HK-2 (cell line): ENCODE data around the gene MARK1.
"Not testable (repeated sequence)": the region's sequence is repeated elsewhere in the genome, so short reads cannot be mapped to it uniquely, and the experiment has no call there.

Experiments used
- DNase-seq: peaks from one replicate; pipeline ENCODE4 v3.0.0-alpha.2; 2018; ENCODE audit not compliant: unreplicated experiment

Gene MARK1

DNA sequence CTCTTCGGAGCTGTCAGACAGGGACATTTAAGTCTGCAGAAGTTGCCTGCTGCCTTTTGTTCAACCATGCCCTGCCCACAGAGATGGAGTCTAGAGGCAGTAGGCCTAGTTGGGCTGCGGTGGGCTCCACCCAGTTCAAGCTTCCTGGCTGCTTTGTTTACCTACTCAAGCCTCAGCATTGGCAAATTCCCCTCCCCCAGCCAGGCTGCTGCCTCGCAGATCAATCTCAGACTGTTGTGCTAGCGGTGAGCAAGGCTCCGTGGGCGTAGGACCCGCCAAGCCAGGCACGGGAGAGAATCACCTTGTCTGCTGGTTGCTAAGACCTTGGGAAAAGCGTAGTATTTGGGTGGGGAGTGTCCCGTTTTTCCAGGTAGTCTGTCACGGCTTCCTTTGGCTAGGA is 83.2 kb downstream of the MARK1 start:
- DNase-seq: not testable (repeated sequence)

DNA sequence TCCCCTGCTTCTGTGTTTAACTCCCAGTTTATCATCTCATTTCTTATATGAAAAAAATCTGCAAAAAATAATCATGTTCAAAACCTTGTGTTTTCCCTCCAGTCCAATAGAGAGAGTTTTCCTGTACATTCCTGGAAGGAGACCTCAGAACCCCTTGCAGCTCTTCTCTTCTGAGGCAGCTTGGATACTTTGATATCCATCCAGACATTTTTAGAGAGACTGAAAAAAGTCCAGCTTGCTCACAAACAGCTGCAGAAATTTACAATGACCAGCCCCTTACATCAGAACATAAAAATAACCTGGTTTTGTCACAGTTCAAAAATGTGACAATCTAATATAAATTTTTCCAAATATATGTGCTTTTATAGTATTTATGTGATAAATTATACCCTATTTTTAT is 88.9 kb downstream of the MARK1 start:
- no peak for DNase-seq

DNA sequence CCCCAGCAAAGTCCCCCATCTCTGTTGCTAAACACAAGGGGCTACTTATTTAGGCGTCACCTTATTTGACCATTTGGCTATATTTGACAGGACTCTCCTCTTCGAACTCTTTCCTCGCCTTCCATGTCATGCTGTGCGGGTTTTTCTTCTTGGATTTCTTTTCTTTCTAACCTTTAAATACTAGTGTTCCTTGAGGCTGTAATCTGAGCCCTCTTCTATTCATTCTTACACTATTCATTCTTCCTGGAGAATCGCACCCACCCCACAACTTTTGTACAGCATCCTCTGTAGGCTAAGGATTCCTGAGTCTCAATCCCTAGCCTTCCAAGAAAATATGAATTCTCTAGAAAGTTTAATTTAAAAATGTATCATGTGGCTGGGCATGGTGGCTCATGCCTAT is 100.5 kb downstream of the MARK1 start:
- no peak for DNase-seq

DNA sequence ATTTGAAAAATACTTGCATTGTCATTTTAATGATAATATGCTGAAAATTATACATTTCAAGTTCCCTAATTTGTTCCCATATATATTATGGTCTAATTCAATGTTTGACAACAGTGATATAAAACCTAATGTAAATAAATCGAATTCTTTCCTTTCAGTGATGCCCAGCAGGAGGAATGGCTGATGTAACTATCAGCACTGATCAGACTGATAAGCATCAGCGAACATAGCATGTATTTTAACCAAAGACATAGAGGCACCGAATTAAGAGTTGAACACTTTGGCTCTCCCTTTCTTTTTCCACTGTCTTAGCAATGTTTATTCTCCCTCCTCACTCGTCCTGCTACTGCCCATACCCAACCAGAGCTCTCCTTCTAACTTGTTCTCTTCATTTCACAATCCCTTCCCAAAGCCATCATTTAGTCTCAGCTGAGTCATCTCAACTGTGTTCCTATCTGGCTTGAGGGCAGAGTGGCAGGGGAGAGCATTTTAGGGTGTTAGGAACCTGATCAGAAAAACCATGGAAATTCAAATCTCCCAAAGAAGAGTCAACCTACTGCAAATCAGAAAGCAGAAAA is 103.4 kb downstream of the MARK1 start:
- DNase-seq: no peak

DNA sequence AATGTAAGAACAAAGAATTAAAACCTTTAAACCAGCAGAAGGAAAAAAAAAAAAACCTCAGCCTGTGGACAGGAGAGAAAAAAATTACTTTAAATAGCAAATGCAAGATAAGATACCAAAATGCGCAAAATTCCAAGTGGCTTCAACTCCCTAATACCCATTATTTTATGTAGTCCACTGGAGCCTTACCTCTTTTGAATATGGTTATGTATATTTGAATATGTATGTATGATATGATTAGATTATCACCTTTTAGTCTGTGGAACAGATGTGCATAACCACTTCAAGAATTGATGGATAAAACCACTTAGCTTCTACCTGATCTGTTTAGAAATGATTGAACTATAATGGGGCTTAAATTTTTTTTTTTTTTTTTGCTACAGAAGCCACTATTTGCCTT is 109.8 kb downstream of the MARK1 start:
- DNase-seq: no peak

DNA sequence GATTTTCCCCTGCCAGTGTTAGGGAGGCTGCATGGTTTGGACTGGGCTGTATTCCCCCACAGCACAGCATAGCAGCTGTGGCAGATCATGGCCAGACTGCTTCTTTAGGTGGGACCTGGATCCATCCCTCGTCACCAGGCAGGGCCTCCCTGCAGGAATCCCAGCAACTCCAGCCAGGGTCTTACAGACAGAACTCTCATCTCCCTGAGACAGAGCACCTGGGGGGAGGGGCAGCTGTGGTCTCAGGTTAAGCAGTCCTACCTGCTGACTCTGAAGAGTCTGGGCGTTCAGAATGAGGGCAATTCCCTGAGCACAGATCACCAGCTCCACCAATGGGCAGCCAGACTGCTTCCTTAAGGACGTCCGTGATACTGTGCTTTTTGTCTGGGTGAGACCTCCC is 114.3 kb downstream of the MARK1 start:
- no peak for DNase-seq

DNA sequence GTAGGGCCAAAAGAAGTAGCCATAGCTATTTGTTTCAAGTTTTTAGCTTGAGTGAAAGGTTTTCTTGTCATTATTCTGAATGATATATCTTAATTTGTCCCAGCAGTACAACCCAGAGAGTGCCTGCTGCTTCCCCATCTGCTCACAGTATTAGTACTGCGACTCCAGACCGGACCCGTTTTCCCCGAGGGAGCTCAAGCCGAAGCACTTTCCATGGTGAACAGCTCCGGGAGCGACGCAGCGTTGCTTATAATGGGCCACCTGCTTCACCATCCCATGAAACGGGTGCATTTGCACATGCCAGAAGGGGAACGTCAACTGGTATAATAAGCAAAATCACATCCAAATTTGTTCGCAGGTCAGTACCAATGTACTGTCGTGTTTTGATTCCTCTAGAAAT is 125.1 kb downstream of the MARK1 start:
- DNase-seq: no peak

DNA sequence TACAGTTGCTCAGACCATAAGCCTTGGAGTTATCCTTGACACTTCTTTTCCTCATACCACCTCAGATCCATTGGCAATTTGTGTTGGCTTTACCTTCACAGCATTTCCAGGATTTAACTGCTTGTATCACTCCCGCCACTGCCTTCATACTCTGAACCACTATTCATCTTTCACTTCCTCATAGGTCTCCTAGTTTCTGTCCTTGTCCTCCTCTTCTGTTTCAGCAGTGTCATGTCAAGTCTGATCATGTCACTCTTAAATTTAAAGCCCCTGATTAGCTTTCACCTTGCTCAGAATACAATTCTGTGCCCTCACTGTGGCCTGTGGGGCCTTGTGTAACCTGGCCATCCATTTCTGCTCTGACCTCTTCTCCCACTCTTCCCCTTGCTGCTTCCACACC is 127.6 kb downstream of the MARK1 start:
- no peak for DNase-seq

DNA sequence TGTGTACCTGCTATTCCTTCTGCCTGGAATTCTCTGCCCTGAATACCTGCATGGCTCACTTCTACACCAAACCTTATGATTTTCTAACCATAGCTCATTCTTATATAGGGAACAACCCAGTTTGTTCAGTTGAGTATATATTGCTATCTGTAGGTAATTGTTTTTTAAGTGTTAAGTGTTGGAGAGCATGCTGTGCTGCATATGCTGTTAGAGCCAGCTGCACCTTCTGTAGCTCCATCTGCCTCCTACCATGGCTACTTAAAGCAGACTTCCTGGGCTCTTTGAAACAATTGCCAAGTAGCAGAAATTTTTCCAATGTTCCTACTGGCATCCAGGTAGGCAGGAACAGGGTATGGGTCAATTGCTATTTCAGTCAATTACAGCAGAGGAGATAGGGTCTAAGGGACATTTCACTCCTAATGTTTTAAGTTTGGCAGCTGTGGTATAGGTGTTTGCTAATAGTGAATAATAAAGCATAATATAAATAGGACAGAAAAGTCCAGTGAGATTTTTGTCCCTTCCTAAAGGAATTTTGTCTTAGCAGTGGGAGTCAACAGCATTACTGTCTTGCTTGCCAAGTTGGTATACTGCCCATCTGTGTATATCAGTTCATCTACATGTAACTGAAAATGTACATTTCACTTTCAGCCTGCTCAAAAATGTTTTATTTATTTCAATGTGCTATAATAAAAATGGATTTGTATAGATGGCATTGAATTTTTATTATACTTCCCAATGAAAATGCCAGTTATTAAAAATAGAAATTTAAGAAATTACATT is 128.2 kb downstream of the MARK1 start:
- DNase-seq: no peak

DNA sequence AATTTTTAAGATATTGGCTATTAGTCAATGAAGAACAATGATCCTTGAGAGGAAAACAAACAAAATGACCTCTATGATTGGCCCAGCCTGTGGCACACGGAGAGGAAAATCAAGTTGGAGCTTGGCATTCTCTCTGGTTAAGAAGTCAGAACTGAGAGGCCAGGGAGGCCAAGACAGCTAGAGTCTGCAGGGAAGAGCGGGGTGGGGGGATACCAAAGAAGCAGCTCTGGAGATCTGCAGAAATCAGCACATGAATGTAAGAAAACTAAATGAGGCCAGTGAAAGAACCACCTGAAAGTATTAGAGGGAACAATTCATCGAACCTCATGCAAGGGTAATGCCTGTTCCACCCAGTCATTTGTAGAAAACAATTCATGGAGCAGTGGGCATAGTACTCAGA is 138.4 kb downstream of the MARK1 start:
- no peak for DNase-seq

DNA sequence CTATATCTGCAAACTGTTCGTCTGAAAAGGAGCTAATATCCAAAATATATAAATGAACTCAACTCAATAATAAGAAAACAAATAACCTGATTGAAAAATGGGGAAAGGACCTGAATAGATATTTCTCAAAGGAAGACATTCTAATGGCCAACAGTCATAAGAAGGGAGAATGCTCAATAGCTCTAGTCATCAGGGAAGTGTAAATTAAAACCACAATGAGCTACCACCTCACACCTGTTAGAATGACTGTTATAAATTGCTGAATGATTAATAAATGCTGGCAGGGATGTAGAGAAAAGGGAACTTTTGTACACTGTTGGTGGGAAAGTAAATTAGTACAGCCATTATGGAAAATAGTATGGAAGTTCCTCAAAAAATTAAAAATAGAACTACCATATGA is 141.1 kb downstream of the MARK1 start:
- no peak for DNase-seq

DNA sequence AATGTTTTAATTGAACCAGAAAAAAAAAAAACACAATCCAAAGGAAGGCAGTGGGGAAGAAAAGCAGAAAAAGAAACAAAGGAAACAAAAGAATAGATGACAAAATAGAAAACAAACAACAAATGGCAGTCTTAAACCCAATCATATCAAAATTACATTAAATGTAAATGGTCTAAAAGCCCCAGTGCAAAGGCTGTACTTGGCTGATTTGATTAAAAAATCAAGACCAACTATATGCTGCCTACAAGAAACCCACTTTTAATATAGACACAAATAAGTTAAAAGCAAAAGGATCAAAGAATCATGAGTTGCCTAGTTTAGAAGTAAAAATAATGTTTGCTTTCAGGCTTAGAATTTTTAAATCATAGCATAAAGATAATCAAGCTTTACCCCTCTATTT is 142.4 kb downstream of the MARK1 start:
- DNase-seq: no peak

DNA sequence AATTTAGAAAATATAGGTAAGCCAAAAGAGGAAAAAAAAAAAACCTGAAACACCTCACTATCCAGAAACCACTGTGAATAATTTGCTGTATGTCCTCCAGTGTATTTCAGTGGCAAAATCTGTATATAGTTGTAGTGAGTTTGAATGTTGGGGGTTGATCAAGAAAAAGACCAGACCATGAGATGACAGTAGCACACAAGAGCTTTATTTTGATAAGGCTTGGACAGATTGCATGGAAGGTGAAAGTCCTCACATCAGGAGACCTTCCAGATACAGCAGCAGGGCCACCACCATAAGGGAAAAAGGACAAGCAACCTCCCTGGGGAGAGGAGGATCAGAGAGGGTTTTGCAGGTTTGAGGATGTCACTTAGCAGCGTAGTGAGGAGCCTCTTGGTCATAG is 146.0 kb downstream of the MARK1 start:
- no peak for DNase-seq

DNA sequence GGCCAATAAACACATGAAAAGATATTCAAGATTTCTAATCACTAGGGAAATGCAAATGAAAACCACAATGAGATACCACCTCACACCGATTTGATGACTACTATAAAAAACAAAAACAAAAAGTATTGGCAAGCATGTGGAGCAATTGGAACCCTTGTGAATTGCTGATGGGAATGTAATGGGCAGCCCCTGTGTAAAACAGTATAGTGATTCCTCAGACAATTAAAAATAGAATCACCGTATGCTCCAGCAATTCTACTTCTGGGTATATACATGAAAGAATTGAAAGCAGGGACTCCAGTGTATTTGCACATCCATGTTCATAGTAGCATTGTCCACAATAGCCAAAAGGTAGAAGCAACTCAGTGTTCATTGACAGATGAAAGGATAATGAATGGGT is 149.3 kb downstream of the MARK1 start:
- DNase-seq: no peak

DNA sequence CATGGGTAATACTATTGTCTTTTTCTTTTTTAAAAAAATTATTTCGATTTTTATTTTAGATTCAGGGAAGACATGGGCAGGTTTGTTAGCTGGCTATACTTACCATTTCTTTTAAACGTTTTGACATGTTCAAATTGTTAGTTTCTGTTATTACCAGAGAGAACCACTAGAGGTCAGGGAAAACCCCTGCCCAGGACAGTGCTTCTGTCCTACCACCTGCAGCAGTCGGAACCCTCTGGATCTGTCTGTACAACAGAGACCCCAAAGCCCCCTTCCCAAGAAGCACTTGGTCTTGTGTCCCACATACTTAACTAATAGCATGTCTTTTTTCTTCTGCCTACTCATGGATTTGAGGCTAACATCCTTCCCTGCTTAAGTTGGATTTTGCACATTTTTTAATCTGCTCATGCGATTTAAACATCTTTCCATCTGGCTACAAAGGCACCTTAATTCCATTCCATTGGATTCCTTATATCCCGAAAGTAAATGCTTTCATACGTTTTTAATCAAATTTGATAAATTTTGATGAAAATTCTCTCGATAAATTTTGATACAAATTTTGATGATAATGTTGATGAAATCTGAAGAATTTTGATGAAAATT is 152.2 kb downstream of the MARK1 start:
- DNase-seq: no peak

DNA sequence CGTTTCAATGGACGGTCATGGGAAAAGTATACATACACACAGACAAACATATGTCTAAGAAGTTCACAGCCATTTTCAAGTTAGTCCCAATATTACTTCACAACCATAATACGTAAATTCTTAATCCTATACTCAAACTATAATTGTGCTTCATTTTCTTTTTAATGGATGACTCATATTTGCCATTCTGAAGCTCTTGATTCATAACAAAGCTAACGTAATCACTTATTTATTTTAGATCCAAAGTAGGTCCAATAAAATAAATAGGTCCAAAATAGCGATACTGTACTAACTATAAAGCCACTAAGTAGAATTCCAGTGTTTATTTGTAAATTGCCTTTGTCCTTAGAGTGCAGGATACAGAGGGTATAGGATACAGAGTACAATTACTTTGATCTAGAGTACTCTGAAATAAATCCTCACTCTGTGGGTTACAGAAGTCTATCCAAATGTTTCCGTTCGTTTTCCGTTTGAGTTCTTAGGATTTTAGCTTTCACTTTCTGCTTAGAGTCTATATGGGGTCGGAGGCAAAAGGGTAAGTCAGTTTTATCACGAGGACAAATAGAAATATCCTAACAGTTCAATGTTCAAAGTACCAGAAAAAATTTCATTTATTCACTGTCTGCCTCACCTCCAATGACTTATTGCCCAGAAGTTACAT is 153.4 kb downstream of the MARK1 start:
- no peak for DNase-seq

DNA sequence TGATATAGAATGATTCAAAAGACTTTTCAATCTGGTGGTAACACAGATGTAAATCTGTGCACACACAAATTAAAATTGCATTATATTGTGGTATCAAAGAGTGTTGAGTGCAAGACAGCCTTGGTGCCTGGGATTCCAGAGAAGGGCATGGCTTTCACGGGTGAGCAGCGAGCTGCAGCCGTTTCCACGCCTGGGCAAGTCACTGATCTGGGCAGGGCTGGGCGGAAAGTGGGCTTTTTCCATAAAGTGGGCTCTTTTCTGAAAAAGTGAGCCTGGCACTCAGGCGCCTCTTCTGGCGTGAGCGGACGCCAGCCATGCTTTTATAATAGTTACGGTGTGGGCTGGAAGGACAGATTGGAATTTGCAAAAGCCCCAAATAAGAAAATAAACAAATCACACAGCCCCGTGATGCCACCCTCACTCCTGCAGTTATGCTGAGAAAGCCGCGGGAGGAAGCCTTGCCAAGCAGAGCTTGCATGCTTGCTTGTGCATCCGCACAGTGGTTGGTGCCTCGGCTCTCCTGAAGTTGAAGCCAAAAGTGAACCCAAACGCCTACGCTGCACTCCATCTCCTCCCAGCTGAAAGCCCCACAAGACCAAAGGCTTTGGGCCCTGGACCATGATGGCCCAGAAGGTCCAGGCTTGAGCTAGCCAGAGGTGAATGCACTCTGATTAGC is 155.1 kb downstream of the MARK1 start:
- DNase-seq: no peak

DNA sequence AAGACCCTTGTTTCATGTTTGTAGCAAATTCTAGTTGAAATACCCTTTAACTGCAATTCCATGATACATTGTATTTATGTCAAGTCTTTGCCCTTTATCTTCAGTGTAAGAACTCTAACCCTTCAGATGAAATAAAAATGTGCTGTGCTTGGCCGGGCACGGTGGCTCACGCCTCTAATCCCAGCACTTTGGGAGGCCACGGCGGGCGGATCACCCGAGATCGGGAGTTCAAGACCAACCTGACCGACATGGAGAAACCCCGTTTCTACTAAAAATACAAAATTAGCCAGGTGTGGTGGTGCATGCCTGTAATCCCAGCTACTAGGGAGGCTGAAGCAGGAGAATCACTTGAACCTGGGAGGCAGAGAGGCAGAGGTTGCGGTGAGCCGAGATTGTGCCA is 155.8 kb downstream of the MARK1 start:
- DNase-seq: not testable (repeated sequence)

DNA sequence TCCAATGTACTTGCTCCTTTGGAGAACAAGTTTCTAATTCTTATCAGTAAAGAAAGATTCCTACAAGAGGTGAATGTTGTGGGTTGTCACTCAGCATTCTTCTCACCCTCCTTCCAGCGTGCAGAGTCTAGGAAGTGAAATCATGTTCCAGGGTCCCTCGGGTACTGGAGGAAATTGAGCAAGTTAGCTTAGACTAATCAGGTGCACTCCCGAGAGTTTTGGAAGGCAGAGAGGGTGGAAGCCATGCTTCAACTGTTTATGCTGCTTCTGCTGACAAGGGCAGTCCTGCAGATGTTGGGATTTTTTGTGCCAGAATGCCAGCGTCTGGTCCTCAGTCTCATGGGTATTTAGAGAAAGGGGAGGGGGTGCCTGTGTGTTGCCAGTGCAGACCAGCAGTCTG is 157.0 kb downstream of the MARK1 start:
- DNase-seq: no peak

DNA sequence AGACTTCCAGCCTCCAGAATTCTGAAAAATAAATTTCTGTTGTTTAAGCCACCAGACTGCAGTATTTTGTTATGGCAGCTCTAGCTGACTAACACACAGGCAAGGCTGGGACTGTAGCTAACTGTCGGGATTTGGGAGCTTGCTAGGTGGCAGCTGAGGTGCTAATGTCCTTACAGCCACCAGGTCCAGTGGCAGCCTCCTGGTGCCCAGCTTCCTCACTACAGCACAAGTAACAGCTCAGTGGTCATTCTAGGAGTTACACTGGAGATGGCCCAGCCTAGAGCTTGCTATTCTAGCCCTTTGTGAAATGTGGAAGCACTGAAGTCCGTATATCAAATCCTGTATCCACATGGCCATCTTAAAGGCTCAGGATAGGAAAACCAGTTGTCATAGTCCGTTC is 157.9 kb downstream of the MARK1 start:
- DNase-seq: no peak

DNA sequence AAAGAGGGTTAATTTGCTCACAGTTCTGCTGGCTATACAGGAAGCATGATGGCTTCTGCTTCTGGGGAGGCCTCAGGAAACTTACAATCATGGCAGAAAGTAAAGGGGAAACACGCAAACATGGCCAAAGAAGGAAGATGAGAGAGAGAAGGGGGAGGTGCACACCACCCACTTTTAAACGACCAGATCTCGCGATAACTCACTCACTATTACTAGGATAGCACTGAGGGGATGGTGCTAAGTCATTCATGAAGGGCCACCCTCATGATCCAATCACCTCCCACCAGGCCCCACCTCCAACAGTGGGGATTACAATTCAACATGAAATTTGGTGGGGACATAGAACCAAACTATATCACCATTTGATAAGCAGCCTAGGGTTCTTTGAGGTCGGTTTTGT is 159.9 kb downstream of the MARK1 start:
- no peak for DNase-seq

DNA sequence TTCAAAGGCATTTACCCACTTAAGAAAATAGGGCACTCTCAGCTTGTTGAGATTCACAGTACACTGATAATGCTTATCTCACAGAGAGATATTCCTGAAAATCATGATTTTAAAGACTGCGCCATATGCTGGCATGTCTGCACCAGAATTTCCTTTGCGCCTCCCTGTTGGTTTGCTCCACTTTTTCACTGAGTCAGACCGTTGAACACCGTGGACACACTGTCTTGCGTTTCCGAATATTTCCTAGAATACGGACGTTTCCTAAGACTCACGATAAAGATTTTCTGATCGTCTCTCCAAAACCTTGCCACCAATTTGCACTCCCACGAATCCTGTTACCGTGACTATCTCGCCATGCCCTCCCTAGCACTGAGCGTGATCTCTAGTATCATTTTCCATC is 161.7 kb downstream of the MARK1 start:
- no peak for DNase-seq
